Fibroblast of lung (primary cell): ENCODE measurements around the gene ACO2. TPM values are rescaled to one million over a fixed set of nuclear protein-coding genes. Genes with fewer than 3 reads are reported as not detected.

ENCODE experiments used
- DNase-seq, 2 donors: peaks; one replicate each; pipeline versions ENCODE4 v3.0.0 to v3.0.0-alpha.2; 2010; ENCODE audit warnings: low read depth in 2 of 2
- H2AFZ ChIP-seq: 2 replicates; pipeline ENCODE4 v1.5.1; 2012; ENCODE audit warnings: low read length, control low read depth, inconsistent platforms
- H3K27ac ChIP-seq: 2 replicates; pipeline ENCODE4 v1.5.1; 2011; ENCODE audit warnings: low read length, control low read depth; ENCODE audit not compliant: insufficient read depth
- H3K27me3 ChIP-seq: 2 replicates; pipeline ENCODE4 v1.5.1; 2011; ENCODE audit warnings: mild to moderate bottlenecking, low read length; ENCODE audit not compliant: control insufficient read depth, insufficient read depth
- H3K36me3 ChIP-seq: 2 replicates; pipeline ENCODE4 v1.5.1; 2011; ENCODE audit warnings: low read length; ENCODE audit not compliant: control insufficient read depth, insufficient read depth
- H3K4me1 ChIP-seq: 2 replicates; pipeline ENCODE4 v1.5.1; 2011; ENCODE audit warnings: low read length; ENCODE audit not compliant: control insufficient read depth, insufficient read depth; ENCODE audit errors: extremely low read depth
- H3K4me2 ChIP-seq: 2 replicates; pipeline ENCODE4 v1.5.1; 2011; ENCODE audit warnings: low read length, control low read depth; ENCODE audit not compliant: insufficient read depth; ENCODE audit errors: extremely low read depth
- H3K4me3 ChIP-seq, 4 experiments: fragments of 200-600 bp in 1 of 4; sonication (generic) in 1 of 4; replicated peaks in 1 of 4; 2 replicates each; pipeline ENCODE4 v1.5.1; 2011 to 2016; ENCODE audit warnings: low read length in 4 of 4, low read depth in 3 of 4, mild to moderate bottlenecking in 3 of 4, control low read depth in 2 of 4, inconsistent platforms in 1 of 4, mixed read lengths in 1 of 4; ENCODE audit not compliant: insufficient read depth in 1 of 4; ENCODE audit errors: control extremely low read depth in 1 of 4
- H3K79me2 ChIP-seq: 2 replicates; pipeline ENCODE4 v1.5.1; 2012; ENCODE audit warnings: mild to moderate bottlenecking, low read length, inconsistent platforms; ENCODE audit not compliant: control insufficient read depth, insufficient read depth
- H3K9ac ChIP-seq: 2 replicates; pipeline ENCODE4 v1.5.1; 2011; ENCODE audit warnings: mild to moderate bottlenecking, low read length, control low read depth; ENCODE audit not compliant: insufficient read depth
- H3K9me3 ChIP-seq: 2 replicates; pipeline ENCODE4 v1.5.1; 2012; ENCODE audit warnings: low read depth, low read length; ENCODE audit not compliant: control insufficient read depth, insufficient read depth
- H4K20me1 ChIP-seq: 2 replicates; pipeline ENCODE4 v1.5.1; 2011; ENCODE audit warnings: low read length; ENCODE audit not compliant: control insufficient read depth, insufficient read depth; ENCODE audit errors: extremely low read depth
- EZH2 ChIP-seq: IDR thresholded peaks from 2 replicates; pipeline ENCODE4 v1.5.1; 2012; ENCODE audit warnings: low read length, control low read depth, mild to moderate bottlenecking; ENCODE audit errors: missing control alignments
- polyA plus RNA-seq, 2 donors: library from polyadenylated mRNA; depleted of rRNA in 1 of 2; stranded (reverse) in 1 of 2; unstranded in 1 of 2; fragments of >200 nt; gene quantifications; 2 replicates each; pipeline ENCODE4 v1.2.1, GENCODE V29; 2011 to 2012; ENCODE audit warnings: missing spikeins in 1 of 2
- total RNA-seq: library from RNA; depleted of rRNA; stranded (reverse); fragments of >200 nt; gene quantifications from 2 replicates; pipeline ENCODE4 v1.2.1, GENCODE V29; 2014
- TF ChIP-seq, protein P1 (sequence below), 2 donors: IDR thresholded peaks in 1 of 2; conservative IDR thresholded peaks in 1 of 2; 1 replicate in 1 of 2; 2 replicates in 1 of 2; pipeline ENCODE4 v1.5.1; 2011 to 2012; ENCODE audit warnings: low read length in 2 of 2, control low read depth in 1 of 2, inconsistent platforms in 1 of 2, low read depth in 1 of 2, mild to moderate bottlenecking in 1 of 2

ACO2 gene
- total and polyA plus RNA-seq, 2 donors (not counting 1 experiment from before 2014, with no cell fraction given), result 37.6 to 80.3 TPM

DNA sequence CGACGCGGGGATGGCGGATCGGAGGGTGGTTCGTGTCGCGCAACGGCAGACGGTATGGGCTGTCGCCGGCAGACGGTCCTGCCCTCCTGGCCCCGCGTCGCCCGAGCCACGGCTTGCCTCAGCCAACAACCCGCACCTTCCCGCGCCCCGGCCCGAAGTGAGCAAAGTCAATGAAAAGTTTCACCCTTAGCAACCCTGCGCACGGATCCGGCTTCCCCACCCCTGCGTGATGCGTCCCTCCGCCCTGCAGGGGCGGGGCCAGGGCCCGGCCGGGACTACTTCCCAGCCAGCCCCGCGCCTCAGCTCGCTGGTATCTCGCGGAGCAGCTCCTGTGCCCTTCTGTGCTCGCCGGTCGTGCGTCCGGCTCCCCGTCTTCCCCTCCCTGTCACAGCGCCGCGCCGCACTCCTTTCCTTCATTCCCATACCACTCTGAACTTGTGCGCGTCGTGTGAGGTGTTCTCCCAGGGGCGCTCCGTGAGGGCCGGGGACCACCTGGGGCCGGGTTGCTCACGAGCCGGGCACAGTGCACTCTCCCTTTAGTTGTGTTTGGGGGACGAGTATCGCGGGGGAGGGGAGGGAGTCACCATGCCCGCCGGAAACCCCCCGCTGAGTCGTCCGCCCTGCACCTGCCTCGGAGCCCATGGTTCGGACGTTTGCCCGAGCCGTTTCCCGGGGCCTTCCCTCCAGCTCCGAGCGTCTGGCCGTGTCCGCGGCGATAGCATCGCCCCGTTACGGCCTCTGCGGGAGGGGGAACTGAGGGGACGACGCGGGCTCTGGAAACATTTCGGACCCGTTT is 22.1 kb upstream of the ACO2 start, which contains the start of gene TOB2:
TOB2 (minus strand) TSS at position 163 of the 796 bp plus-strand sequence. CDS start 9,456 bp downstream, outside the sequence.
- H2AFZ ChIP-seq, result peak within 1 kb of the TSS; percentile 54

DNA sequence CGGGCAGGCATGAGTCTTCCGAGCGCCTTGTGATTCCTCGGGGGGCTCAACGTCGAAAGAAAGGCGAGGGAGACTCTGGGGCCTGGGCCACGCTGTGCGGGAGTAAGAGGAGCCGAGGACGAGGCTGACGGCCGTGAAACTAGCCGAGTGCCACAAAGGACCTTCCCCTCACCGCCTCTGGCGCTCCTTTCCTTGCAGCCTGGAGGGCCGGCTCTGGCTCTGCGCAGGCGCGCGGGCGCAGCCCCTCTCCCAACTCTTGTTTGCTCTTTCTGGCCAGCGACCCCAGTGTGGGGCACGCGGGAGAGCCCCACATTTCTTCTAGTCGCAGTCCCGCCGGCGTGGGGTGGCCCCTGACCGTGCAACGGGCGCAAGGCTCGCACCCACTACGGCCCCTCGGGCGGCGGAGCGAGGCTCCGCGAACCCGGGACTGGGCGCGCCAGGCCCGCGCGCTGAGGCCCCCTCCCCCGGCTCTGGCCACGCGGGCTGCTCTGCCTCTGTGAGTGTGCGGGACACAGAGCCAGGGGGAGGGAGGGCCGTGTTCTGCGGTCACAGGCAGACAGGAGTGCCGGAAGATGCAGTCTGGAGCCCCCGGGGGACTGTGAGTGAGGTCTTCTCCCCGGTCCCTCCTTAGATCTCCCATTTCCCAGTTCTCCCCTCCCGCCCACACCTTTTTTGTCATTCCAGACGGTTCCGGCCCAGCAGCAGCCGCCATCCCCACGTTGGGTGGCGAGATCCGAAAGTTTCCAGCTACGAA is 21.3 kb upstream of the ACO2 start:
- H3K4me1 ChIP-seq, result no peaks in the 10 kb centered on the region
- peaks cover 2% of the 10 kb centered on the region for H3K36me3 ChIP-seq
- DNase-seq, result peak; percentile 63 to 72
- H3K79me2 ChIP-seq, result peaks cover 40% of the 10 kb centered on the region
- peak overlapping the region; percentile 90 for H3K9ac ChIP-seq
- H3K4me2 ChIP-seq, result peak overlapping the region; percentile 96
- H3K4me3 ChIP-seq, result peak overlapping the region; percentile 81 to 98 (median 96)
- peak overlapping the region; percentile 54 for H2AFZ ChIP-seq
- TF ChIP-seq, protein P1, sequence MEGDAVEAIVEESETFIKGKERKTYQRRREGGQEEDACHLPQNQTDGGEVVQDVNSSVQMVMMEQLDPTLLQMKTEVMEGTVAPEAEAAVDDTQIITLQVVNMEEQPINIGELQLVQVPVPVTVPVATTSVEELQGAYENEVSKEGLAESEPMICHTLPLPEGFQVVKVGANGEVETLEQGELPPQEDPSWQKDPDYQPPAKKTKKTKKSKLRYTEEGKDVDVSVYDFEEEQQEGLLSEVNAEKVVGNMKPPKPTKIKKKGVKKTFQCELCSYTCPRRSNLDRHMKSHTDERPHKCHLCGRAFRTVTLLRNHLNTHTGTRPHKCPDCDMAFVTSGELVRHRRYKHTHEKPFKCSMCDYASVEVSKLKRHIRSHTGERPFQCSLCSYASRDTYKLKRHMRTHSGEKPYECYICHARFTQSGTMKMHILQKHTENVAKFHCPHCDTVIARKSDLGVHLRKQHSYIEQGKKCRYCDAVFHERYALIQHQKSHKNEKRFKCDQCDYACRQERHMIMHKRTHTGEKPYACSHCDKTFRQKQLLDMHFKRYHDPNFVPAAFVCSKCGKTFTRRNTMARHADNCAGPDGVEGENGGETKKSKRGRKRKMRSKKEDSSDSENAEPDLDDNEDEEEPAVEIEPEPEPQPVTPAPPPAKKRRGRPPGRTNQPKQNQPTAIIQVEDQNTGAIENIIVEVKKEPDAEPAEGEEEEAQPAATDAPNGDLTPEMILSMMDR (conservative IDR thresholded peaks at IDR 0.05 in 1 of 2, IDR thresholded peaks at IDR 0.05 in 1 of 2; ENCODE audit: low read depth in 1 of 2, low read length in 2 of 2), result no peak
- TF ChIP-seq EZH2, result no peak
- H3K27ac ChIP-seq, result peak overlapping the region; percentile 98
- no peaks in the 10 kb centered on the region for H3K27me3 ChIP-seq
- no peaks in the 10 kb centered on the region for H3K9me3 ChIP-seq
- no peaks in the 10 kb centered on the region for H4K20me1 ChIP-seq

More for the DNA sequence above, 22.1 kb upstream of the ACO2 start, which contains the start of gene TOB2:
- H3K4me1 ChIP-seq, result no peaks in the 10 kb centered on the region
- H3K36me3 ChIP-seq, result peaks cover 4% of the 10 kb centered on the region
- H4K20me1 ChIP-seq, result peaks cover 3% of the 10 kb centered on the region
- no peak for TF ChIP-seq EZH2
- TF ChIP-seq, protein P1 (conservative IDR thresholded peaks at IDR 0.05 in 1 of 2, IDR thresholded peaks at IDR 0.05 in 1 of 2; ENCODE audit: low read depth in 1 of 2, low read length in 2 of 2), result no peak
- peak within 1 kb of the TSS; percentile 96 for H3K4me2 ChIP-seq
- peak within 1 kb of the TSS; percentile 90 for H3K9ac ChIP-seq
- peaks cover 48% of the 10 kb centered on the region for H3K79me2 ChIP-seq
- peak within 1 kb of the TSS; percentile 98 for H3K27ac ChIP-seq
- peak within 1 kb of the TSS; percentile 81 to 98 (median 96) for H3K4me3 ChIP-seq
- no peaks in the 10 kb centered on the region for H3K9me3 ChIP-seq
- DNase-seq, result peak; percentile 96
- H3K27me3 ChIP-seq, result no peaks in the 10 kb centered on the region
